ENCODE measurements around the gene USP17L18.
"Not testable (repeated sequence)": the region's sequence is repeated elsewhere in the genome, so short reads cannot be mapped to it uniquely, and the experiment has no call there.

USP17L18 gene, protein sequence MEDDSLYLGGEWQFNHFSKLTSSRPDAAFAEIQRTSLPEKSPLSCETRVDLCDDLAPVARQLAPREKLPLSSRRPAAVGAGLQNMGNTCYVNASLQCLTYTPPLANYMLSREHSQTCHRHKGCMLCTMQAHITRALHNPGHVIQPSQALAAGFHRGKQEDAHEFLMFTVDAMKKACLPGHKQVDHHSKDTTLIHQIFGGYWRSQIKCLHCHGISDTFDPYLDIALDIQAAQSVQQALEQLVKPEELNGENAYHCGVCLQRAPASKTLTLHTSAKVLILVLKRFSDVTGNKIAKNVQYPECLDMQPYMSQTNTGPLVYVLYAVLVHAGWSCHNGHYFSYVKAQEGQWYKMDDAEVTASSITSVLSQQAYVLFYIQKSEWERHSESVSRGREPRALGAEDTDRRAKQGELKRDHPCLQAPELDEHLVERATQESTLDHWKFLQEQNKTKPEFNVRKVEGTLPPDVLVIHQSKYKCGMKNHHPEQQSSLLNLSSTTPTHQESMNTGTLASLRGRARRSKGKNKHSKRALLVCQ

DNA sequence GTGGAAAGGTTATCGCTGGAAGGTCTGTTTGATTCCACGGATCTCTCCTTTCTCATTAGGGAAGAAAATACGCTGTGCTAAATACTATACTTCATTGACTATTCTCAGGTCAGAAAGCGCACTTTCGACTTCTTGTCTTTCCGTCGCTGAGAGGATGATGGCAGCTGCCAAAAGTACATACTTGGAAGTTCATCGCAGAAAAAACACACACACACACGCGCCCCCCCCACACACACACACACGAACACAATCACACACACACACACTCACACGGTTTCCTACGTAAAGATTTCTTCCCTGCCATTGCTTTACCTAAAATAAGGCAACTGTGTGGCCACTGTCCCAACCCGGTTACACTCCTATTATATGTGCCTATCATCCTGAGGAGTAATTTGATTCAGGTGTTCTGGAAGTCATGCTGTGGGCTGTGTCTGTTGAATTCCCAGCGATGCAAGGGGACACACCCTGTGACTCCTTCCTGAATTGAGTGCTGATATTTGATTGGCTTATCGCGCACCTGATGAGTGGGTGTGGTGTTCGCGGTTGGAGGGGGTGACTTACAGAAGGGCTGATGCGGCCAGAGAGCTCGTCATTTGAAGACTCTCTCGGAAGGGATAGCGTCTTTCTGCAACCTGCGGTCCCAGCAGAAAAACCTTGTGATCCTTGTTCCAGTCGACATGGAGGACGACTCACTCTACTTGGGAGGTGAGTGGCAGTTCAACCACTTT lies at the start of gene USP17L18:
USP17L18 (plus strand) TSS at position 678 of the 728 bp plus-strand sequence; CDS start at position 678, 0 bp downstream.
- not testable (repeated sequence) for DNase-seq (ENCODE audit: low spot score)

DNA sequence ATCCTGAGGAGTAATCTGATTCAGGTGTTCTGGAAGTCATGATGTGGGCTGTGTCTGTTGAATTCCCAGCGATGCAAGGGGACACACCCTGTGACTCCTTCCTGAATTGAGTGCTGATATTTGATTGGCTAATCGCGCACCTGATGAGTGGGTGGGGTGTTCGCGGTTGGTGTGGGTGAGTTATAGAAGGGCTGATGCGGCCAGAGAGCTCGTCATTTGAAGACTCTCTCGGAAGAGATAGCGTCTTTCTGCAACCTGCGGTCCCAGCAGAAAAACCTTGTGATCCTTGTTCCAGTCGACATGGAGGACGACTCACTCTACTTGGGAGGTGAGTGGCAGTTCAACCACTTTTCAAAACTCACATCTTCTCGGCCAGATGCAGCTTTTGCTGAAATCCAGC lies 38.1 kb upstream of the USP17L18 start, which contains the start of gene USP17L10:
USP17L10 (plus strand) TSS at position 301 of the 400 bp plus-strand sequence; CDS start at position 301, 0 bp downstream.
- DNase-seq (ENCODE audit: low spot score) = not testable (repeated sequence)

DNA sequence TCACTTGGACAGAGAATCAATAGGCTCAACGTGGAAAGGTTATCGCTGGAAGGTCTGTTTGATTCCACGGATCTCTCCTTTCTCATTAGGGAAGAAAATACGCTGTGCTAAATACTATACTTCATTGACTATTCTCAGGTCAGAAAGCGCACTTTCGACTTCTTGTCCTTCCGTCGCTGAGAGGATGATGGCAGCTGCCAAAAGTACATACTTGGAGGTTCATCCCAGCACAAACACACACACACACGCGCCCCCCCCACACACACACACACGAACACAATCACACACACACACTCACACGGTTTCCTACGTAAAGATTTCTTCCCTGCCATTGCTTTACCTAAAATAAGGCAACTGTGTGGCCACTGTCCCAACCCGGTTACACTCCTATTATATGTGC lies 33.7 kb upstream of the USP17L18 start:
- DNase-seq (ENCODE audit: low spot score) = not testable (repeated sequence)

DNA sequence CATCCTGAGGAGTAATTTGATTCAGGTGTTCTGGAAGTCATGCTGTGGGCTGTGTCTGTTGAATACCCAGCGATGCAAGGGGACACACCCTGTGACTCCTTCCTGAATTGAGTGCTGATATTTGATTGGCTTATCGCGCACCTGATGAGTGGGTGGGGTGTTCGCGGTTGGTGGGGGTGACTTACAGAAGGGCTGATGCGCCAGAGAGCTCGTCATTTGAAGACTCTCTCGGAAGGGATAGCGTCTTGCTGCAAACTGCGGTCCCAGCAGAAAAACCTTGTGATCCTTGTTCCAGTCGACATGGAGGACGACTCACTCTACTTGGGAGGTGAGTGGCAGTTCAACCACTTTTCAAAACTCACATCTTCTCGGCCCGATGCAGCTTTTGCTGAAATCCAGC lies 33.3 kb upstream of the USP17L18 start, which contains the start of gene USP17L11:
USP17L11 (plus strand) TSS at position 301 of the 400 bp plus-strand sequence; CDS start at position 301, 0 bp downstream.
- not testable (repeated sequence) for DNase-seq (ENCODE audit: low spot score)

DNA sequence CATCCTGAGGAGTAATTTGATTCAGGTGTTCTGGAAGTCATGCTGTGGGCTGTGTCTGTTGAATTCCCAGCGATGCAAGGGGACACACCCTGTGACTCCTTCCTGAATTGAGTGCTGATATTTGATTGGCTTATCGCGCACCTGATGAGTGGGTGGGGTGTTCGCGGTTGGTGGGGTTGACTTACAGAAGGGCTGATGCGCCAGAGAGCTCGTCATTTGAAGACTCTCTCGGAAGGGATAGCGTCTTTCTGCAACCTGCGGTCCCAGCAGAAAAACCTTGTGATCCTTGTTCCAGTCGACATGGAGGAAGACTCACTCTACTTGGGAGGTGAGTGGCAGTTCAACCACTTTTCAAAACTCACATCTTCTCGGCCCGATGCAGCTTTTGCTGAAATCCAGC lies 28.6 kb upstream of the USP17L18 start, which contains the start of gene USP17L12:
USP17L12 (plus strand) TSS at position 301 of the 400 bp plus-strand sequence; CDS start at position 301, 0 bp downstream.
- DNase-seq (ENCODE audit: low spot score) = not testable (repeated sequence)

DNA sequence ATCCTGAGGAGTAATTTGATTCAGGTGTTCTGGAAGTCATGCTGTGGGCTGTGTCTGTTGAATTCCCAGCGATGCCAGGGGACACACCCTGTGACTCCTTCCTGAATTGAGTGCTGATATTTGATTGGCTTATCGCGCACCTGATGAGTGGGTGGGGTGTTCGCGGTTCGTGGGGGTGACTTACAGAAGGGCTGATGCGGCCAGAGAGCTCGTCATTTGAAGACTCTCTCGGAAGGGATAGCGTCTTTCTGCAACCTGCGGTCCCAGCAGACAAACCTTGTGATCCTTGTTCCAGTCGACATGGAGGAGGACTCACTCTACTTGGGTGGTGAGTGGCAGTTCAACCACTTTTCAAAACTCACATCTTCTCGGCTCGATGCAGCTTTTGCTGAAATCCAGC lies 23.8 kb upstream of the USP17L18 start, which contains the start of gene USP17L13:
USP17L13 (plus strand) TSS at position 301 of the 400 bp plus-strand sequence; CDS start at position 301, 0 bp downstream.
- DNase-seq (ENCODE audit: low spot score) = not testable (repeated sequence)

DNA sequence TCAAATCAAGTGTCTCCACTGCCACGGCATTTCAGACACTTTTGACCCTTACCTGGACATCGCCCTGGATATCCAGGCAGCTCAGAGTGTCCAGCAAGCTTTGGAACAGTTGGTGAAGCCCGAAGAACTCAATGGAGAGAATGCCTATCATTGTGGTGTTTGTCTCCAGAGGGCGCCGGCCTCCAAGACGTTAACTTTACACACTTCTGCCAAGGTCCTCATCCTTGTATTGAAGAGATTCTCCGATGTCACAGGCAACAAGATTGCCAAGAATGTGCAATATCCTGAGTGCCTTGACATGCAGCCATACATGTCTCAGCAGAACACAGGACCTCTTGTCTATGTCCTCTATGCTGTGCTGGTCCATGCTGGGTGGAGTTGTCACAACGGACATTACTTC lies 18.2 kb upstream of the USP17L18 start:
- DNase-seq (ENCODE audit: low spot score) = not testable (repeated sequence)

DNA sequence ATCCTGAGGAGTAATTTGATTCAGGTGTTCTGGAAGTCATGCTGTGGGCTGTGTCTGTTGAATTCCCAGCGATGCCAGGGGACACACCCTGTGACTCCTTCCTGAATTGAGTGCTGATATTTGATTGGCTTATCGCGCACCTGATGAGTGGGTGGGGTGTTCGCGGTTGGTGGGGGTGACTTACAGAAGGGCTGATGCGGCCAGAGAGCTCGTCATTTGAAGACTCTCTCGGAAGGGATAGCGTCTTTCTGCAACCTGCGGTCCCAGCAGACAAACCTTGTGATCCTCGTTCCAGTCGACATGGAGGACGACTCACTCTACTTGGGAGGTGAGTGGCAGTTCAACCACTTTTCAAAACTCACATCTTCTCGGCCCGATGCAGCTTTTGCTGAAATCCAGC lies 14.3 kb upstream of the USP17L18 start, which contains the start of gene USP17L15:
USP17L15 (plus strand) TSS at position 301 of the 400 bp plus-strand sequence; CDS start at position 301, 0 bp downstream.
- not testable (repeated sequence) for DNase-seq (ENCODE audit: low spot score)

DNA sequence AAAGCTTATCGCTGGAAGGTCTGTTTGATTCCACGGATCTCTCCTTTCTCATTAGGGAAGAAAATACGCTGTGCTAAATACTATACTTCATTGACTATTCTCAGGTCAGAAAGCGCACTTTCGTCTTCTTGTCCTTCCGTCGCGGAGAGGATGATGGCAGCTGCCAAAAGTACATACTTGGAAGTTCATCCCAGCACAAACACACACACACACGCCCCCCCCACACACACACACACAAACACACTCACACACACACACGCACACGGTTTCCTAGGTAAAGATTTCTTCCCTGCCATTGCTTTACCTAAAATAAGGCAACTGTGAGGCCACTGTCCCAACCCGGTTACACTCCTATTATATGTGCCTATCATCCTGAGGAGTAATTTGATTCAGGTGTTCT lies 10.0 kb upstream of the USP17L18 start:
- DNase-seq (ENCODE audit: low spot score) = not testable (repeated sequence)

DNA sequence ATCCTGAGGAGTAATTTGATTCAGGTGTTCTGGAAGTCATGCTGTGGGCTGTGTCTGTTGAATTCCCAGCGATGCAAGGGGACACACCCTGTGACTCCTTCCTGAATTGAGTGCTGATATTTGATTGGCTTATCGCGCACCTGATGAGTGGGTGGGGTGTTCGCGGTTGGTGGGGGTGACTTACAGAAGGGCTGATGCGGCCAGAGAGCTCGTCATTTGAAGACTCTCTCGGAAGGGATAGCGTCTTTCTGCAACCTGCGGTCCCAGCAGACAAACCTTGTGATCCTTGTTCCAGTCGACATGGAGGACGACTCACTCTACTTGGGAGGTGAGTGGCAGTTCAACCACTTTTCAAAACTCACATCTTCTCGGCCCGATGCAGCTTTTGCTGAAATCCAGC lies 4.9 kb upstream of the USP17L18 start, which contains the start of gene USP17L17:
USP17L17 (plus strand) TSS at position 301 of the 400 bp plus-strand sequence; CDS start at position 301, 0 bp downstream.
- not testable (repeated sequence) for DNase-seq (ENCODE audit: low spot score)

DNA sequence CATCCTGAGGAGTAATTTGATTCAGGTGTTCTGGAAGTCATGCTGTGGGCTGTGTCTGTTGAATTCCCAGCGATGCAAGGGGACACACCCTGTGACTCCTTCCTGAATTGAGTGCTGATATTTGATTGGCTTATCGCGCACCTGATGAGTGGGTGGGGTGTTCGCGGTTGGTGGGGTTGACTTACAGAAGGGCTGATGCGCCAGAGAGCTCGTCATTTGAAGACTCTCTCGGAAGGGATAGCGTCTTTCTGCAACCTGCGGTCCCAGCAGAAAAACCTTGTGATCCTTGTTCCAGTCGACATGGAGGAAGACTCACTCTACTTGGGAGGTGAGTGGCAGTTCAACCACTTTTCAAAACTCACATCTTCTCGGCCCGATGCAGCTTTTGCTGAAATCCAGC lies 4.6 kb downstream of the USP17L18 start, which contains the start of gene USP17L19:
USP17L19 (plus strand) TSS at position 301 of the 400 bp plus-strand sequence; CDS start at position 301, 0 bp downstream.
- DNase-seq (ENCODE audit: low spot score) = not testable (repeated sequence)

DNA sequence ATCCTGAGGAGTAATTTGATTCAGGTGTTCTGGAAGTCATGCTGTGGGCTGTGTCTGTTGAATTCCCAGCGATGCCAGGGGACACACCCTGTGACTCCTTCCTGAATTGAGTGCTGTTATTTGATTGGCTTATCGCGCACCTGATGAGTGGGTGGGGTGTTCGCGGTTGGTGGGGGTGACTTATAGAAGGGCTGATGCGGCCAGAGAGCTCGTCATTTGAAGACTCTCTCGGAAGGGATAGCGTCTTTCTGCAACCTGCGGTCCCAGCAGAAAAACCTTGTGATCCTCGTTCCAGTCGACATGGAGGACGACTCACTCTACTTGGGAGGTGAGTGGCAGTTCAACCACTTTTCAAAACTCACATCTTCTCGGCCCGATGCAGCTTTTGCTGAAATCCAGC lies 9.4 kb downstream of the USP17L18 start, which contains the start of gene USP17L20:
USP17L20 (plus strand) TSS at position 301 of the 400 bp plus-strand sequence; CDS start at position 301, 0 bp downstream.
- DNase-seq (ENCODE audit: low spot score) = not testable (repeated sequence)

DNA sequence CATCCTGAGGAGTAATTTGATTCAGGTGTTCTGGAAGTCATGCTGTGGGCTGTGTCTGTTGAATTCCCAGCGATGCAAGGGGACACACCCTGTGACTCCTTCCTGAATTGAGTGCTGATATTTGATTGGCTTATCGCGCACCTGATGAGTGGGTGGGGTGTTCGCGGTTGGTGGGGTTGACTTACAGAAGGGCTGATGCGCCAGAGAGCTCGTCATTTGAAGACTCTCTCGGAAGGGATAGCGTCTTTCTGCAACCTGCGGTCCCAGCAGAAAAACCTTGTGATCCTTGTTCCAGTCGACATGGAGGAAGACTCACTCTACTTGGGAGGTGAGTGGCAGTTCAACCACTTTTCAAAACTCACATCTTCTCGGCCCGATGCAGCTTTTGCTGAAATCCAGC lies 14.1 kb downstream of the USP17L18 start, which contains the start of gene USP17L21:
USP17L21 (plus strand) TSS at position 301 of the 400 bp plus-strand sequence; CDS start at position 301, 0 bp downstream.
- not testable (repeated sequence) for DNase-seq (ENCODE audit: low spot score)

DNA sequence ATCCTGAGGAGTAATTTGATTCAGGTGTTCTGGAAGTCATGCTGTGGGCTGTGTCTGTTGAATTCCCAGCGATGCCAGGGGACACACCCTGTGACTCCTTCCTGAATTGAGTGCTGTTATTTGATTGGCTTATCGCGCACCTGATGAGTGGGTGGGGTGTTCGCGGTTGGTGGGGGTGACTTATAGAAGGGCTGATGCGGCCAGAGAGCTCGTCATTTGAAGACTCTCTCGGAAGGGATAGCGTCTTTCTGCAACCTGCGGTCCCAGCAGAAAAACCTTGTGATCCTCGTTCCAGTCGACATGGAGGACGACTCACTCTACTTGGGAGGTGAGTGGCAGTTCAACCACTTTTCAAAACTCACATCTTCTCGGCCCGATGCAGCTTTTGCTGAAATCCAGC lies 18.9 kb downstream of the USP17L18 start, which contains the start of gene USP17L22:
USP17L22 (plus strand) TSS at position 301 of the 400 bp plus-strand sequence; CDS start at position 301, 0 bp downstream.
- not testable (repeated sequence) for DNase-seq (ENCODE audit: low spot score)

DNA sequence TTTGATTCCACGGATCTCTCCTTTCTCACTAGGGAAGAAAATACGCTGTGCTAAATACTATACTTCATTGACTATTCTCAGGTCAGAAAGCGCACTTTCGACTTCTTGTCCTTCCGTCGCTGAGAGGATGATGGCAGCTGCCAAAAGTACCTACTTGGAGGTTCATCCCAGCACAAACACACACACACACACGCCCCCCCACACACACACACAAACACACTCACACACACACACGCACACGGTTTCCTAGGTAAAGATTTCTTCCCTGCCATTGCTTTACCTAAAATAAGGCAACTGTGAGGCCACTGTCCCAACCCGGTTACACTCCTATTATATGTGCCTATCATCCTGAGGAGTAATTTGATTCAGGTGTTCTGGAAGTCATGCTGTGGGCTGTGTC lies 23.3 kb downstream of the USP17L18 start:
- DNase-seq (ENCODE audit: low spot score) = not testable (repeated sequence)
